T-helper 1 cell treated with Interleukin-12 subunit alpha and Interleukin-12 subunit beta and Interleukin-4 antibody, amounts not matched to agents 30 μg/mL and 1 μg/mL, for 36 hours (primary cell): ENCODE results near the gene CREB3L2.
"Not testable (repeated sequence)": the region's sequence is repeated elsewhere in the genome, so short reads cannot be mapped to it uniquely, and the experiment has no call there.

Experiments used
- H3K27ac Mint-ChIP-seq: one replicate; pipeline ENCODE4 v1.8.0; 2021; ENCODE audit warnings: mild to moderate bottlenecking, mixed read lengths
- H3K27me3 Mint-ChIP-seq: one replicate; pipeline ENCODE4 v1.8.0; 2021; ENCODE audit warnings: low read depth, mixed read lengths
- H3K36me3 Mint-ChIP-seq: one replicate; pipeline ENCODE4 v1.8.0; 2021; ENCODE audit warnings: low read depth, mixed read lengths
- H3K4me1 Mint-ChIP-seq: one replicate; pipeline ENCODE4 v1.8.0; 2021; ENCODE audit warnings: low read depth, mixed read lengths
- H3K4me3 Mint-ChIP-seq: one replicate; pipeline ENCODE4 v1.8.0; 2021; ENCODE audit warnings: mild to moderate bottlenecking, moderate library complexity, mixed read lengths
- H3K9me3 Mint-ChIP-seq: one replicate; pipeline ENCODE4 v1.8.0; 2021; ENCODE audit warnings: mixed read lengths

The CREB3L2 gene

GRCh38 chr7:137920637-137921399 is 81.1 kb downstream of the CREB3L2 start:
- H3K4me1 Mint-ChIP-seq, result peaks cover 45% of the 10 kb centered on the region
- H3K27me3 Mint-ChIP-seq, result no peaks in the 10 kb centered on the region
- H3K9me3 Mint-ChIP-seq, result no peaks in the 10 kb centered on the region
- peak overlapping the region; percentile 0 for H3K4me3 Mint-ChIP-seq
- peaks cover 36% of the 10 kb centered on the region for H3K36me3 Mint-ChIP-seq
- H3K27ac Mint-ChIP-seq, result peak overlapping the region; percentile 46

GRCh38 chr7:137919987-137920386 is 81.9 kb downstream of the CREB3L2 start:
- Mint-ChIP-seq H3K4me3 (no peak overlapping the region), H3K27ac (no peak overlapping the region), H3K36me3 (peaks cover 38% of the 10 kb centered on the region), H3K9me3 (no peaks in the 10 kb centered on the region), H3K4me1 (peaks cover 45% of the 10 kb centered on the region), H3K27me3 (no peaks in the 10 kb centered on the region)

GRCh38 chr7:137916980-137917645 is 84.8 kb downstream of the CREB3L2 start:
- peaks cover 29% of the 10 kb centered on the region for H3K4me1 Mint-ChIP-seq
- H3K27me3 Mint-ChIP-seq, result no peaks in the 10 kb centered on the region
- H3K27ac Mint-ChIP-seq, result peak overlapping the region; percentile 54
- H3K4me3 Mint-ChIP-seq, result no peak overlapping the region
- H3K9me3 Mint-ChIP-seq, result no peaks in the 10 kb centered on the region
- H3K36me3 Mint-ChIP-seq, result peaks cover 28% of the 10 kb centered on the region

- Mint-ChIP-seq H3K9me3 (no peaks in the 10 kb centered on the region), H3K4me1 (peaks cover 28% of the 10 kb centered on the region), H3K36me3 (peaks cover 26% of the 10 kb centered on the region), H3K27me3 (no peaks in the 10 kb centered on the region), H3K27ac (no peak overlapping the region), H3K4me3 (no peak overlapping the region)
Observed at GRCh38 chr7:137916564-137916963, 85.3 kb downstream of the CREB3L2 start.

GRCh38 chr7:137915266-137915665 is 86.6 kb downstream of the CREB3L2 start:
- Mint-ChIP-seq H3K9me3 (no peaks in the 10 kb centered on the region), H3K4me1 (peaks cover 18% of the 10 kb centered on the region), H3K27me3 (no peaks in the 10 kb centered on the region), H3K4me3 (no peak overlapping the region), H3K36me3 (peaks cover 24% of the 10 kb centered on the region), H3K27ac (no peak overlapping the region)

- Mint-ChIP-seq H3K4me1 (peaks cover 18% of the 10 kb centered on the region), H3K27ac (no peak overlapping the region), H3K36me3 (peaks cover 33% of the 10 kb centered on the region), H3K27me3 (no peaks in the 10 kb centered on the region), H3K9me3 (no peaks in the 10 kb centered on the region), H3K4me3 (no peak overlapping the region)
Observed at GRCh38 chr7:137913985-137914384, 87.9 kb downstream of the CREB3L2 start.

- Mint-ChIP-seq H3K36me3 (peaks cover 45% of the 10 kb centered on the region), H3K4me3 (no peak overlapping the region), H3K27ac (no peak overlapping the region), H3K4me1 (peaks cover 2% of the 10 kb centered on the region), H3K27me3 (no peaks in the 10 kb centered on the region), H3K9me3 (no peaks in the 10 kb centered on the region)
Observed at GRCh38 chr7:137909042-137909441, 92.8 kb downstream of the CREB3L2 start.

GRCh38 chr7:137908106-137908505 is 93.8 kb downstream of the CREB3L2 start:
- Mint-ChIP-seq H3K4me1 (peaks cover 7% of the 10 kb centered on the region), H3K27me3 (no peaks in the 10 kb centered on the region), H3K4me3 (no peak overlapping the region), H3K9me3 (no peaks in the 10 kb centered on the region), H3K27ac (no peak overlapping the region), H3K36me3 (peaks cover 49% of the 10 kb centered on the region)

- not testable (repeated sequence) for H3K4me1 Mint-ChIP-seq, H3K27ac Mint-ChIP-seq, H3K4me3 Mint-ChIP-seq, H3K9me3 Mint-ChIP-seq, H3K27me3 Mint-ChIP-seq
- peaks cover 48% of the 10 kb centered on the region for H3K36me3 Mint-ChIP-seq
Observed at GRCh38 chr7:137906636-137907035, 95.2 kb downstream of the CREB3L2 start.

- H3K27ac Mint-ChIP-seq, result no peak overlapping the region
- H3K27me3 Mint-ChIP-seq, result no peaks in the 10 kb centered on the region
- no peaks in the 10 kb centered on the region for H3K9me3 Mint-ChIP-seq
- H3K4me3 Mint-ChIP-seq, result no peak overlapping the region
- peaks cover 7% of the 10 kb centered on the region for H3K4me1 Mint-ChIP-seq
- peaks cover 43% of the 10 kb centered on the region for H3K36me3 Mint-ChIP-seq
Observed at GRCh38 chr7:137904833-137905232, 97.1 kb downstream of the CREB3L2 start.

GRCh38 chr7:137903382-137904169 is 98.3 kb downstream of the CREB3L2 start:
- no peak overlapping the region for H3K27ac Mint-ChIP-seq
- no peak overlapping the region for H3K4me3 Mint-ChIP-seq
- peaks cover 13% of the 10 kb centered on the region for H3K4me1 Mint-ChIP-seq
- no peaks in the 10 kb centered on the region for H3K27me3 Mint-ChIP-seq
- H3K36me3 Mint-ChIP-seq, result peaks cover 42% of the 10 kb centered on the region
- no peaks in the 10 kb centered on the region for H3K9me3 Mint-ChIP-seq

GRCh38 chr7:137900137-137900536 is 101.7 kb downstream of the CREB3L2 start:
- H3K36me3 Mint-ChIP-seq, result peaks cover 35% of the 10 kb centered on the region
- no peaks in the 10 kb centered on the region for H3K9me3 Mint-ChIP-seq
- no peak overlapping the region for H3K4me3 Mint-ChIP-seq
- no peaks in the 10 kb centered on the region for H3K27me3 Mint-ChIP-seq
- H3K27ac Mint-ChIP-seq, result no peak overlapping the region
- peaks cover 27% of the 10 kb centered on the region for H3K4me1 Mint-ChIP-seq

GRCh38 chr7:137898839-137899721 is 102.8 kb downstream of the CREB3L2 start:
- no peaks in the 10 kb centered on the region for H3K9me3 Mint-ChIP-seq
- peaks cover 27% of the 10 kb centered on the region for H3K4me1 Mint-ChIP-seq
- peak overlapping the region; percentile 32 for H3K27ac Mint-ChIP-seq
- H3K36me3 Mint-ChIP-seq, result peaks cover 37% of the 10 kb centered on the region
- no peaks in the 10 kb centered on the region for H3K27me3 Mint-ChIP-seq
- H3K4me3 Mint-ChIP-seq, result peak overlapping the region; percentile 38
